Cerebellar nuclear complex (tissue), 1 donor: Measurements from ENCODE around the gene EHF.

Experiments used
- DNase-seq, 2 experiments: peaks; one replicate each; lab custom pipeline; 2025; lab: John Stamatoyannopoulos, UW

Gene EHF

DNA sequence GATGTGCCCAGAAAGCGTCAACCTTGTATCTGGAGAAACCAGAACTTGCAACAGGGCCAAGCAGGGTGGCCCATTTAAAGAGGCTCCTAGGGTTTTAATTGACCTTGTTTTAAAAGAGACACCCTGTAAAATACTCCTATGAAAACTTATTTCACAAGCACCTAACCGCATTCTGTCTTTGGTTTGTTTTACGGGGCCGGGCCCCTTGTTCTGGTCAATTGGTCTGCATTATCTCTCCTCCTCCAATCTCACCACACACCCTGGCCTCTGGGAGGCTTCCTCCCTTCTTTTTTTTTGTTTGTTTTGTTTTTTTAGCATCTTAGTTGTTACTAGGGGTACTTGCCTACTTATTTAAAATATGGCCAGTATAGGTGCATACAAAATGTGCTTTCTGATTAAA is 4.7 kb downstream of the EHF start:
- no peak for DNase-seq

- DNase-seq = no peak
Measured at GRCh38 chr11:34626393-34626792, 5.5 kb downstream of the EHF start.

DNA sequence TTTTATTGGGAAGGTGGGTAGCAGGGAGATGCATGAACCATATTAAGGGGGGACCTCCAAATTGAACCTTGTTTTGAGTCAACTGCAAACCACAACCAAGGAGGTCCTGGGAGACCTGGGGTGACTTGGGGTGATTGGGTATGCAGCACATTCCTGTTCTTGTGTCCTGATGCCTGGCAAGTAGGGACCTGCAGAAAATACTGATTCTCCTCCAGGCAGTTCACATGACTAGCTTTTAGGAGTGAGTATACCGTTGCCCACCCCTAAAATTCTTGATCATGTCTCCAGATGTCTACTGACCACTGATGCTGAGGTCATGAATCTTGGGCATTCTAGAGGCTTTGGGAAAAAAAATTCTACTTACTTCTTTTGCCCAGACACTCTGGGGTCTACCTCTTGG is 6.3 kb downstream of the EHF start:
- no peak for DNase-seq

- DNase-seq = no peak
Measured at GRCh38 chr11:34629711-34630110, 8.8 kb downstream of the EHF start.

GRCh38 chr11:34630544-34630943 is 9.7 kb downstream of the EHF start:
- no peak for DNase-seq

- no peak for DNase-seq
Measured at GRCh38 chr11:34631297-34631696, 10.4 kb downstream of the EHF start.

GRCh38 chr11:34631737-34632104 is 10.8 kb downstream of the EHF start:
- DNase-seq = no peak

- DNase-seq = no peak
Measured at GRCh38 chr11:34632105-34632791, 11.4 kb downstream of the EHF start.

GRCh38 chr11:34633640-34633989 is 12.7 kb downstream of the EHF start:
- DNase-seq = no peak

GRCh38 chr11:34633990-34634693 is 13.2 kb downstream of the EHF start:
- DNase-seq = no peak

DNA sequence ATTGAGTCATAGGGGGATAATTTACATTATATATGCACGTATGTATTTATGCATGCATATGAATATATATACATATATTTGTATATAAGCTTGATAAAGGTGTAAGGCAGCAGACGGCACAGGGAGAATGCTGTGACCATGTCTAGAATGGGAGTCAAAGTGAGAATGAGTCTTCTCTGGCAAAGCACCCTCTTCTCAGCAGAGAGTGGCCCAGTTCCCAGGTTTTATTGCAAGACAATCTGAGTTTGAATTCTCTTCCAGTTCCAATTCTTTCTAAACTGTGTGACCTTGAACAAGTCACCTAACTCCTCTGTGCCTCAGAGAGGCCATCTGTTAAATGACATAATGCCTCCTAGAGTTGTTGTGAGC is 13.8 kb downstream of the EHF start:
- no peak for DNase-seq

DNA sequence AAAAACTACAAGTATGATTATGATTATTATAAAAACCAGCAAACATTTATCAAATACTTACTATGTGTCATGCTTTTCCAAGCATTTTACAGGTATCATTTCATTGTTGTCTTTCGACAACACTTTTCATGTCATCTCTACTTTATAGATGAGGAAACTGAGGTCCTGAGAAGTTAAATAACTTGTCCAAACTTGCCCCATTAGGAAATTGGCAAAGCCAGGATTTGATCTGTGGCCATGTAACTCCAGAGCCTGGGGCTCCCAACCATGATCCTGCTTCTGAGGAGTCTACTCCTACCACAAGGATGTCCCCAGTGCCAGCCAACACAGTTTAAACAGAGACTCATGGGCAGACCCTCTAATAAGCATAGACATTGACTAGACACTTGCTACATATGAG is 15.2 kb downstream of the EHF start:
- no peak for DNase-seq

- DNase-seq = no peak
Measured at GRCh38 chr11:34637303-34637702, 16.4 kb downstream of the EHF start.

GRCh38 chr11:34638897-34639296 is 18.0 kb downstream of the EHF start:
- no peak for DNase-seq

DNA sequence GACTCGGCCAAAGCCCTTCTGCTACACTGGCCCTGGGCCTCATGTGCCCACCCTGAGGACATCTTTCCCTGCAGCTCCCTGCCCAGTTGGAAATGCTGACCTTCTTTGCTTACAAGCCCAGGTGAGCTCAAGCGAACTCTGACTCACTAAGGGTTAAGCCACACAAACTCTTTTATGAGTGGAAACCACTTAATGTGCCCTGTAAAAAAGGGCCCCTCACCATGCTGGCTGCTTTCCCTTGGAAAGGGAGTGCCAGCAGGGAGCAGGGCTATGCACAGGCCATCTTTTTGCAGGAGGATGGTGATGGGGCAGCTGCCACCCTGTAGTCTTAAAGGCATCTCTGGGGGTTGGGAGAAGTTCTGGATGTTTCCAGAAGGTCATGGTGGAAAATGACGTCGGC is 18.7 kb downstream of the EHF start:
- DNase-seq = no peak

DNA sequence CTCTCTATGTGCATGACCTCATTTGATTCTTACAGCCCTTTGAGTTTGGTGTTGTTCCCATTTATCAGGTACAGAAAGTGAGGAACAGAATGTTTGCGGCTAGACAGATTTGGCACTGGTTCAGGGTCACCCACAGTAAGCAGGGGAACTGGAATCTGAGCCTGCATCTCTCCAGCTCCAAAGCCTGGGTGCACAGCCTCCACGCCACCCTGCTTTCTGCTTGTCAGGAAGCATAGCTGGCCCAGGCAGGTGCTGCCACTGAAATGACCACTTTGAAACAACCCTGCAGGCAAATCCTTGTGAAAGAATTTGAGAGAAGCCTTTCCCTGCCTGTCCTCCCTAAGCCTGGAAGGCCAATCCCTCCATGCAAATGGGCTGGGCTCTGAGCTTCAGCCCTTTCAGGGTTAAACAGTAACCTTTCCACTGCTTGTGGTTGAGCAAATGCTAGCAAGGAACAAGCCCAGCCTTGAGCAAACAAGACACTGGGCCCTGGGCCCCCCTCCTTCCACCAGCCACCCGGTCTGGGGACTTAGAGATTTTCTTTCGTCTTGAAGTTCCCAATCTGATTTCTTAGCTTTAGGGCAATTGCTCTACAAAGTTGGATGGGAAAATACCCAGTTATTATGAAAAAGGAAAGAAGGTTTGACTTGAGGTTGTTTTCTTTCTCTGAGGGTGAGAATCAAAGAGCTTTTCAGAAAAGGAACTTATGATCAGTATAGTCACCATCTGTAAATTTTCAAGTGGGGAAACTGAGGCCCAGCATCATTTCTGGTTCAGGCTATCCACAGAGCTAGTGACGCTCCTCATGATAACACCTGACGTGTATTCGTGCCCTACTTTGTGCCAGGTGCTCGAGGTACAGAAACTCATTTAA is 19.4 kb downstream of the EHF start:
- no peak for DNase-seq

DNA sequence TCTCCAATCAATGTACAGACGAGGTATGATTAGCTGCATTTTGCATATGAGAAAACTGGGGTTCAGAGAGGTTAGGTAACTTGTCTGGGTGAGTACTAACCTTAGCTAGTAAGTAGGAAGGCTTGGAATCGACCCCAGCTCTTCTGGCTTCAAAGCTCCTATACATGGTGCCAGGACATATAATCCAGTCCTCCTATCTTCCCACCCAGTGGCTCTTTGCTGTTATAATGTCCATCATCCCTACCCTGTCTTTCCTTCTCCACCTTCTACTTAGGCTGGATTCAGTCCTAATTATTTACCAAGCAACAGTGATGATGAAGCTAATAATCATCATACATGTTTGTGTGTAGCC is 20.0 kb downstream of the EHF start:
- DNase-seq = no peak

DNA sequence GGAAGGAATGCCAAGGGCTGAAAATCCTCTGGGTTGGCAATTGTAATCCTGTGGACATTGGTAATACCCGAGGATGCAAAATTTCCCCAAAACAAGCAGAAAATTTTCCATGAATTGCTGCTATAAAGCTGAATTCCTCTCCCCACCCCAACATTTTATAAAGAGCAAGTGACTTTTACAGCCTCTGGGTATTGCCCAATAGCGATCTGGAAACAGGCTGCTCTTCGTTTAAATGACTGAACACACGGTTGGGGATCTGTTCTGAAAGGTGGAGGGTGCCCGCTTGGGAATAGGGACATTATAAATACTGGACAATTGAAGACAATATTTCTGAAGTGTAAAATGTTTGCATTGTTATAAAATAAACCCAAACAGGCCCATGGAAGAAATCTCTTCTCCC is 20.6 kb downstream of the EHF start:
- no peak for DNase-seq

- no peak for DNase-seq
Measured at GRCh38 chr11:34642001-34642554, 21.2 kb downstream of the EHF start.

- DNase-seq = no peak
Measured at GRCh38 chr11:34642873-34643272, 22.0 kb downstream of the EHF start.

DNA sequence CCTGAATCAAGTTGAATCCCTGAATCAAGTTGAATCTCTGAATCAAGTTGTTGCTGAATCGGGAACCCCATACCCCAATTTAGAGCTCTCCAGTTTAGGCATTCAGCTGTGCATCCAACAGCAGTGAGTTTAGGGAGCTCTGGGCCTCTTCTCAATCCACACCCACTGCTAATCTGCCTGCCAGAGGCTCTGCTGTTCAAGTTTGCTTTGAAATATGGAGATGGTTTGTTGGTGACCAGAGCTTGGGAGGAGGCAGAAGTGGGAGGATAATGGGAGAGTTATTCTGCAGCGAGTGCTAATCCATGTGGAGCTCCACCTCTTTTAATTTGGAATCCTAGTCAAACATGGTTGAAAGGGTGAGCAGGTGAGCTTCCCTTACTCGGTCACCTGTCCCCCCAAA is 22.4 kb downstream of the EHF start:
- no peak for DNase-seq

- DNase-seq = no peak
Measured at GRCh38 chr11:34643846-34644245, 23.0 kb downstream of the EHF start.
